Measurements from ENCODE around the gene PDZD11. TPM values are rescaled to one million over a fixed set of nuclear protein-coding genes. Genes with fewer than 3 reads are reported as not detected.
"Not testable (repeated sequence)": the region's sequence is repeated elsewhere in the genome, so short reads cannot be mapped to it uniquely, and the experiment has no call there.

PDZD11 gene
- polyA plus RNA-seq, 1 of the 3 experiments (the other 2 are of a cell fraction): 169 TPM

GRCh38 chrX:70244881-70245280 lies 44.8 kb downstream of the PDZD11 start:
- 19% methylated on average over 6 of the region's 6 CpGs for WGBS (ENCODE audit: low lambda C conversion rate)
- H3F3A ChIP-seq (replicated peaks; ENCODE audit: insufficient read depth): no peaks in the 10 kb centered on the region
- no peak overlapping the region for H3K27ac ChIP-seq (ENCODE audit: low read depth in 2 of 2, low read length in 1 of 2)
- no peaks in the 10 kb centered on the region for H3K9me2 ChIP-seq
- H3K4me3 ChIP-seq (ENCODE audit: low read depth in 2 of 2, low read length in 1 of 2): no peak overlapping the region
- H4K20me1 ChIP-seq (ENCODE audit: insufficient read depth): no peaks in the 10 kb centered on the region
- H3K4me2 ChIP-seq: no peak overlapping the region
- TF ChIP-seq NFIC (IDR thresholded peaks at IDR 0.05; ENCODE audit: borderline replicate concordance) (no peak), USF1 (IDR thresholded peaks at IDR 0.05; ENCODE audit: borderline replicate concordance, low read depth) (no peak), MXI1 (IDR thresholded peaks at IDR 0.05; ENCODE audit: low read depth, low read length) (no peak), GABPA (IDR thresholded peaks at IDR 0.05; ENCODE audit: low read depth) (no peak), RAD21 (IDR thresholded peaks at IDR 0.05; ENCODE audit: low read length) (no peak), RCOR1 (IDR thresholded peaks at IDR 0.05; ENCODE audit: low read length) (no peak), EP300 (IDR thresholded peaks at IDR 0.05; ENCODE audit: borderline replicate concordance in 1 of 2, low read depth in 1 of 2, low read length in 1 of 2) (no peak), GATA2 (CRISPR knock-in tag; IDR thresholded peaks at IDR 0.05) (no peak), ZBTB33 (IDR thresholded peaks at IDR 0.05; ENCODE audit: borderline replicate concordance, low read depth) (no peak), IRF3 (IDR thresholded peaks at IDR 0.05; ENCODE audit: low read depth, low read length) (no peak), TCF12 (IDR thresholded peaks at IDR 0.05) (no peak)
- no peaks in the 10 kb centered on the region for H3K79me2 ChIP-seq (ENCODE audit: insufficient read depth)
- H3K9me3 ChIP-seq: no peaks in the 10 kb centered on the region
- H3K4me1 ChIP-seq (ENCODE audit: control insufficient read depth in 1 of 2, insufficient read depth in 2 of 2, low read depth in 1 of 2, low read length in 1 of 2): no peaks in the 10 kb centered on the region
- no peaks in the 10 kb centered on the region for H3K36me3 ChIP-seq (replicated peaks in 1 of 2; ENCODE audit: control insufficient read depth in 1 of 2, insufficient read depth in 2 of 2, low read length in 1 of 2)
- H2AFZ ChIP-seq (ENCODE audit: low read depth): no peak overlapping the region
- POLR2A ChIA-PET: no interaction called here
- H3K27me3 ChIP-seq (ENCODE audit: insufficient read depth): peaks cover 7% of the 10 kb centered on the region; the same call in 1 of the 2 replicates
- CTCF ChIA-PET: no interaction called here
- no peak overlapping the region for H3K9ac ChIP-seq
- no peak for DNase-seq

- H3K4me1 ChIP-seq (ENCODE audit: control insufficient read depth in 1 of 2, insufficient read depth in 2 of 2, low read depth in 1 of 2, low read length in 1 of 2); H3K9me3 ChIP-seq; H3K9ac ChIP-seq; H3K27ac ChIP-seq (ENCODE audit: low read depth in 2 of 2, low read length in 1 of 2); H4K20me1 ChIP-seq (ENCODE audit: insufficient read depth); H3K9me2 ChIP-seq; H3K4me3 ChIP-seq (ENCODE audit: low read depth in 2 of 2, low read length in 1 of 2); H3K36me3 ChIP-seq (replicated peaks in 1 of 2; ENCODE audit: control insufficient read depth in 1 of 2, insufficient read depth in 2 of 2, low read length in 1 of 2); H2AFZ ChIP-seq (ENCODE audit: low read depth); H3K79me2 ChIP-seq (ENCODE audit: insufficient read depth); CTCF ChIA-PET; H3F3A ChIP-seq (replicated peaks; ENCODE audit: insufficient read depth); POLR2A ChIA-PET; H3K4me2 ChIP-seq; DNase-seq; H3K27me3 ChIP-seq (ENCODE audit: insufficient read depth): not testable (repeated sequence)
- WGBS (ENCODE audit: low lambda C conversion rate): 0% methylated on average over 5 of the region's 5 CpGs
Observed at GRCh38 chrX:70243601-70244000, 46.1 kb downstream of the PDZD11 start.
